Rectal smooth muscle tissue (tissue), 1 donor: ENCODE measurements around the gene KLC4.

Experiments used
- H3K27ac ChIP-seq: one replicate; pipeline ENCODE4 v1.7.0; 2013; ENCODE audit warnings: low read depth, low read length, inconsistent platforms
- H3K27me3 ChIP-seq: one replicate; pipeline ENCODE4 v1.7.0; 2013; ENCODE audit warnings: low read length; ENCODE audit not compliant: control insufficient read depth, insufficient read depth
- H3K36me3 ChIP-seq: one replicate; pipeline ENCODE4 v1.7.0; 2013; ENCODE audit warnings: low read length; ENCODE audit not compliant: control insufficient read depth, insufficient read depth
- H3K4me1 ChIP-seq: one replicate; pipeline ENCODE4 v1.7.0; 2013; ENCODE audit warnings: low read length; ENCODE audit not compliant: control insufficient read depth, insufficient read depth
- H3K4me3 ChIP-seq: one replicate; pipeline ENCODE4 v1.7.0; 2013; ENCODE audit warnings: low read length
- H3K9ac ChIP-seq: one replicate; pipeline ENCODE4 v1.7.0; 2013; ENCODE audit warnings: low read length

The KLC4 gene

GRCh38 chr6:43058531-43058930, 900 bp upstream of the KLC4 start:
- peak overlapping the region; percentile 50 for H3K9ac ChIP-seq
- peaks cover 13% of the 10 kb centered on the region for H3K4me1 ChIP-seq
- peak overlapping the region; percentile 92 for H3K4me3 ChIP-seq
- no peak overlapping the region for H3K27ac ChIP-seq
- peaks cover 14% of the 10 kb centered on the region for H3K36me3 ChIP-seq
- no peaks in the 10 kb centered on the region for H3K27me3 ChIP-seq

GRCh38 chr6:43060034-43060754, 763 bp downstream of the KLC4 start:
- Histone ChIP-seq H3K4me3 (peak overlapping the region; percentile 82), H3K4me1 (peaks cover 10% of the 10 kb centered on the region), H3K9ac (peak overlapping the region; percentile 63), H3K36me3 (peaks cover 22% of the 10 kb centered on the region), H3K27ac (peak overlapping the region; percentile 91), H3K27me3 (no peaks in the 10 kb centered on the region)

DNA sequence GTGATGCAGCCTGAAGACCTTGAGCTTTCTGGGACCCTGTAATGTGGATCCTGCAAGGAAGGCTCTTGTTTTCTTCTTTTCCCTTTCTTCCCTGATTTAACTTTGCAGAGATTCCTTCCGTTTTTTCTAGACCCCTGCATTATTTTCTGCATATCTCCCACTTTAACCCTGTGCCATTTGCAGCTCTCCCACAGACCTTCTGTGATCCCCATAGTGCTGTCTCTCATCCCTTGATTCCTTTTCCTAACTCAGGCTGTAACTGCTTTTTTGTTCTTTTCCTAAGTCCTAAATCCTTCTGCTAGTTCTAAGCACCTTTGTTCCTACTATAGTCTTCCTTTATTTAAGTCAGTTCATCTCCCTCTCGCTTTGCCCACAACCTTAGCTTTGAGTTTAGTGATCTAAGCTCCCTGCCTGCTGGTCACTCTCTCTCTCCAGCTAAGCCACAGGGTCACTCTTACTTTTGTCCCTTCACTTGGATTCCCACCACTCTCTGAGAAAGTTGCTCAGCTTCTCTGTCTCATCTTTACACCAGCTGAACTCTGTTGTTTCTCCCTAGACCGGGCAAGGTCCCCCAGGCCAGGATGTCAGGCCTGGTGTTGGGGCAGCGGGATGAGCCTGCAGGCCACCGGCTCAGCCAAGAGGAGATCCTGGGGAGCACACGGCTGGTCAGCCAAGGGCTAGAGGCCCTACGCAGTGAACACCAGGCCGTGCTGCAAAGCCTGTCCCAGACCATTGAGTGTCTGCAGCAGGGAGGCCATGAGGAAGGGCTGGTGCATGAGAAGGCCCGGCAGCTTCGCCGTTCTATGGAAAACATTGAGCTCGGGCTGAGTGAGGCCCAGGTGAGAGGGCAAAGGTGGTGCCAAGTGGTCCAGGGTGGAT, 1.6 kb downstream of the KLC4 start:
- Histone ChIP-seq H3K27ac (no peak overlapping the region), H3K36me3 (peaks cover 24% of the 10 kb centered on the region), H3K9ac (no peak overlapping the region), H3K27me3 (no peaks in the 10 kb centered on the region), H3K4me3 (peak overlapping the region; percentile 82), H3K4me1 (peaks cover 10% of the 10 kb centered on the region)

DNA sequence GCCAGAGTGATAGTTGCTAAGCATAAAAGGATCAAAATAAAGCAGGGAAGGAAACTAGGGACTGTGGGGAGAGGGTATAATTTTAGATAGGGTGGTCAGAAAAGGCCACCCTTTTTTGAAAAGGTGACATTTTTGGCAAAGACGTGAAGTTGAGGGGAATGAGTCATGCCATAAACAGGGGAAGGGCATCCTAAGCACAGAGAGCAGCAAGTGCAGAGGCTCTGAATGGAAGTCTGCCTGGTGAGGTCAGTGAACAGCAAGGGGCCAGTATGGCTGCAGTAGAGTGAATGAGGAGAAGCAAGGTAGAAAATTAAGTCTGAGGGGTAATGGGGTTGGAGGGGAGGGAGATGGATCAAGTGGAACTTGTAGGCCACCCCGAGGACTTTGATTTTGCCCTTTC, 2.4 kb downstream of the KLC4 start:
- H3K9ac ChIP-seq = no peak overlapping the region
- no peak overlapping the region for H3K4me3 ChIP-seq
- no peaks in the 10 kb centered on the region for H3K27me3 ChIP-seq
- no peak overlapping the region for H3K27ac ChIP-seq
- H3K4me1 ChIP-seq = peaks cover 10% of the 10 kb centered on the region
- H3K36me3 ChIP-seq = peaks cover 23% of the 10 kb centered on the region

GRCh38 chr6:43062818-43063217, 3.4 kb downstream of the KLC4 start:
- H3K27ac ChIP-seq = no peak overlapping the region
- H3K36me3 ChIP-seq = peaks cover 23% of the 10 kb centered on the region
- H3K27me3 ChIP-seq = no peaks in the 10 kb centered on the region
- peaks cover 10% of the 10 kb centered on the region for H3K4me1 ChIP-seq
- no peak overlapping the region for H3K9ac ChIP-seq
- no peak overlapping the region for H3K4me3 ChIP-seq

- Histone ChIP-seq H3K9ac (no peak overlapping the region), H3K36me3 (peaks cover 19% of the 10 kb centered on the region), H3K4me1 (no peaks in the 10 kb centered on the region), H3K27ac (no peak overlapping the region), H3K4me3 (no peak overlapping the region), H3K27me3 (no peaks in the 10 kb centered on the region)
Observed at GRCh38 chr6:43070028-43070632, 10.7 kb downstream of the KLC4 start.

DNA sequence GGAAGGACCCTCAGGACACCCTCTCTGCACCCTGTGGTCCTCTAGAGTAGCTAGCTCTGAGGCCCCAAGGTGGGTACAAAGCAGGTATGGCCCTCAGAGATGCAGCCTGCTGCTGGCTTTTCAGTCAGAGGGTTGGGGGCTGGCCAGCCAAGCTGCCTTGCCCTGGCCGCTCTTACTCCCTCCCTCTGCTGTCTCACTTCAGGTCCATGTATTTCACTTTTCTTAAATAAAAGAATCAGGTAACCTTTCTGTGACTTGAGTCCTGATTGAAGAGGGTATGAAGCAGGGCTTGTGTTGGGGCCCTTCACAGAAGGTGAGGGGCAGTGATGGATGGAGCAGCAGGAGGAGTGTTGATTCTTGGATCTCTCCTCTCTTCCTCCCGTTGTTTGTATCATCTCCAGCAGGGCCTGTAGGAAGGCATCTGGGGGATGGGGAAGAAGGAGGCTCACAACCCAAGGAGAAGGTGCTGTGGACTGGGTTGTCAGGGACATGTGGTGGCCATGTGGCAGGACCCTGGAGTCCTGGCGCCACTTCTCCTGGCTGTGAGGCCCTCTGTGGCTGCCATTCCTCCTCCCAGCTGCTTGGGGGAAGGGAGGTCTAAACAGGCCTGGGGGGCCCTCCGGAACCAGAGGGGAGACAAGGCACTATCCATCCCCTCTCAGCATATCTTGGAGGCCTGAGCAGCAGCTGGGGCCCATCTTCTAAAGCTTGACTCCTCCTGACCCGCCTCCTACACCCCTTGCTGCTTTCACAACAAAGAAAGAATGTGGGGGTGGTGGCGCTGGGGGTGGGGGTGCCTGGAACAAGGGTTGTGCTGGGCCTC, 15.6 kb downstream of the KLC4 start:
- peak overlapping the region; percentile 35 for H3K4me3 ChIP-seq
- H3K4me1 ChIP-seq = peaks cover 2% of the 10 kb centered on the region
- no peaks in the 10 kb centered on the region for H3K27me3 ChIP-seq
- peaks cover 8% of the 10 kb centered on the region for H3K36me3 ChIP-seq
- H3K9ac ChIP-seq = no peak overlapping the region
- no peak overlapping the region for H3K27ac ChIP-seq

DNA sequence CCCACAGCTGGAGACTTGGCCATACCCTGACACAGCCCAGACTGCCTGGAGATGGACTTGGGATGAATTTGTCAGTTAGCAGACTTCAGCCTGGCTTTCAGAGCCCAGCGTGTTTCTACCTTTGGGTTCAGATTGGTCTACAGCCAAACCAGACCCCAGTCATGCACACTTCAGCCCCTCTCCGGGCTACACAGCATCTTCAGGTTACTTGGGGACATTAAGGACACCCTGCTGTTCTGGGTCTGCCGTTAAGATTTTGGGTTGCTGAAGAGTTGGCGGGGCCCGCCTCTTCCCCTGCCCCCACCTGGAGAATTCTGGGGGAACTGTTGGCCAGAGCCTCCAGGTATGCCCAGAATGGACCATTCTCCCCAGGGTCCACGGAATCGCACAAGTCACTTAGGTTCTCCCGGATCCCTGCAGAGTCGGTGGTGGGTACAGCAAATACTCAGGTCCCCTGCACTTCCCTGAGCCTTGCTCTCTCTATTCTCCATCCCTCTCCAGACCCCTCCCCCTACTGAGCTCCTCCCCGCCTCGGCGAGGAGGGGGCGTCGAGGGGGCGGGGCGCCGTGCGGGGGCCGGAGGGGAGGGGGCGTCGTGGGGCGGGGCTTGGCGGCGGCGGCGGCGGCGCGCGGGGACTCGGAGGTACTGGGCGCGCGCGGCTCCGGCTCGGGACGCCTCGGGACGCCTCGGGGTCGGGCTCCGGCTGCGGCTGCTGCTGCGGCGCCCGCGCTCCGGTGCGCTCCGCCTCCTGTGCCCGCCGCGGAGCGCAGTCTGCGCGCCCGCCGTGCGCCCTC, 16.4 kb downstream of the KLC4 start, which contains the start of gene PTK7:
Gene PTK7, plus strand, starts transcription at position 645 of the 794 bp plus-strand sequence. CDS start 175 bp downstream, outside the sequence.
- Histone ChIP-seq H3K36me3 (peaks cover 4% of the 10 kb centered on the region), H3K27me3 (no peaks in the 10 kb centered on the region), H3K4me3 (peak within 1 kb of the TSS; percentile 65), H3K27ac (no peak within 1 kb of the TSS), H3K9ac (peak within 1 kb of the TSS; percentile 49), H3K4me1 (peaks cover 2% of the 10 kb centered on the region)

DNA sequence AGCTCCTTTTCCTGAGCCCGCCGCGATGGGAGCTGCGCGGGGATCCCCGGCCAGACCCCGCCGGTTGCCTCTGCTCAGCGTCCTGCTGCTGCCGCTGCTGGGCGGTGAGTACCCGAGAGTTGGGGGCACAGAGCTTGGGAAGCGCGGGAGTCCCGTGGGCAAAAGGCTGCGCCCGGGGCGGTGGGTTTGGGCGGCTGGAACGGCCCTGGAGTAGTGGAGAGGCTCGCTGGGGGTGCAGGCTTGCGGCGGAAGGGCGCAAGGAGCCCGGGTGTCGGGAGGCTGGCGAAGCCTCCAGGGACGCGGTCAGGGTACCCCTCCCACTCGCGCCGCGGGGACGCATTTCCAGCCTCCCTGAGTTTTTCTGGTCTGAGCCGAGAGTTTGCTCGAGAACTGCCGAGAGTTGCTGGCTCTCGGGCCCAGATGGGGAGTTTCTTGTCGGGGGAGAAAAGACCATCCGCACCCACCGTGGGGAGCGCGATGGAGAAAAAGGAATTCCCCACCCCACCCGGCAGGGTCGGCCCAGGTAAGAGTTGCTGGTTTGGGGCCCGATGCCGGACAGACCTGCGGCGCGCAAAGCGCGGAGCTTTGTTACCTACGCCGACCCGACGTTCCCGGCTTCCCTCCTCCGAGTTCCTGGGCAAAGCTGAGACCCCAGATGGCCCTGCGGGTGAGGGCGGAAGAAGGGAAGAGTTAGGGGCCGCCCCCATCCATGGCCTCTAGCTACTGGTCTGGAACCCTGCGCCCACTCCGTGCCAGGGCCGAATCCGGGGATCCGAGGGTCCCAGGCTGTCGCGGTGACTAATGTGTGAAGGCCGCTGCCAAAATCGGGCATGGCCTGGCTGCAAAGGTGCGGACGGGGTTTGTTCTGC, 17.3 kb downstream of the KLC4 start:
- no peaks in the 10 kb centered on the region for H3K27me3 ChIP-seq
- H3K4me3 ChIP-seq = peak overlapping the region; percentile 65
- H3K27ac ChIP-seq = no peak overlapping the region
- H3K9ac ChIP-seq = peak overlapping the region; percentile 49
- peaks cover 4% of the 10 kb centered on the region for H3K36me3 ChIP-seq
- peaks cover 2% of the 10 kb centered on the region for H3K4me1 ChIP-seq

DNA sequence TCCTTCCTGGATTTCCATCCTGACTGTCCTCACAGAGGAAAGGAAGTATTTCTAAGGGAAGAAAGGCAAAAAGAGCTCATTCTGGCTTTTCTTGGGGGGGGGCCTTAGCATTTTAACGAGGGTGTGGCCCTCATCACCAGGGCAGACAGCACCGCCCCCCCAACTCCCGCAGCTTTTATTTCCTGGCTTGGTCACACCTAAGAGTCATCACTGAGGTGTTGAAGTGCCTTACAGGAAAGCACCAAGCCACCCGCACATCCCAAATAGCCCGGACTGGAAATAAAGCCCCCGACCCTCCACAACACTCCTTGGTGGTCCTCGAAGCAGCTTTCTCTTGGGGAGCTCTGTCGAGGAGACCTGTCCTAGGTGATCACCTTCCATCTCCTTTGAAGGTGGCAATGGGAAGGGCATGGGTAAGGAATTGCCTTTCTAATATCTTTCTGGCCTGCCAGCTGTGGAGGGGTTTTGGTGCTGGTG, 17.9 kb downstream of the KLC4 start:
- H3K9ac ChIP-seq = no peak overlapping the region
- peaks cover 2% of the 10 kb centered on the region for H3K4me1 ChIP-seq
- no peaks in the 10 kb centered on the region for H3K27me3 ChIP-seq
- H3K4me3 ChIP-seq = peak overlapping the region; percentile 65
- H3K27ac ChIP-seq = no peak overlapping the region
- peaks cover 4% of the 10 kb centered on the region for H3K36me3 ChIP-seq
